MG63 (cell line): ENCODE data around the gene IMMP2L. TPM values are rescaled to one million over a fixed set of nuclear protein-coding genes. Genes with fewer than 3 reads are reported as not detected.
"Not testable (repeated sequence)": the region's sequence is repeated elsewhere in the genome, so short reads cannot be mapped to it uniquely, and the experiment has no call there.

Experiments used
- DNase-seq: peaks from one replicate; pipeline ENCODE4 v3.0.0-alpha.2; 2020
- H3K27me3 ChIP-seq: fragments of 250-450 bp; sonication (Bioruptor Pico); 2 replicates; pipeline ENCODE4 v1.5.1; 2020; ENCODE audit warnings: mild to moderate bottlenecking, moderate library complexity
- H3K36me3 ChIP-seq: fragments of 250-450 bp; sonication (Bioruptor Pico); 2 replicates; pipeline ENCODE4 v1.5.1; 2020; ENCODE audit warnings: mild to moderate bottlenecking, moderate library complexity
- H3K4me3 ChIP-seq: fragments of 250-450 bp; sonication (Bioruptor Pico); 2 replicates; pipeline ENCODE4 v1.5.1; 2020; ENCODE audit warnings: mild to moderate bottlenecking, moderate library complexity
- H3K9me3 ChIP-seq: fragments of 250-450 bp; sonication (Bioruptor Pico); 2 replicates; pipeline ENCODE4 v1.5.1; 2020; ENCODE audit warnings: mild to moderate bottlenecking, moderate library complexity
- total RNA-seq: library from RNA; depleted of rRNA; stranded (reverse); fragments of >200 nt; shearing (Covaris generic); gene quantifications from 2 replicates; pipeline ENCODE4 v1.2.3, GENCODE V29; 2014; ENCODE audit warnings: low replicate concordance

IMMP2L gene
- total RNA-seq, 1 experiment from 2014 or later = 8.8 TPM

DNA sequence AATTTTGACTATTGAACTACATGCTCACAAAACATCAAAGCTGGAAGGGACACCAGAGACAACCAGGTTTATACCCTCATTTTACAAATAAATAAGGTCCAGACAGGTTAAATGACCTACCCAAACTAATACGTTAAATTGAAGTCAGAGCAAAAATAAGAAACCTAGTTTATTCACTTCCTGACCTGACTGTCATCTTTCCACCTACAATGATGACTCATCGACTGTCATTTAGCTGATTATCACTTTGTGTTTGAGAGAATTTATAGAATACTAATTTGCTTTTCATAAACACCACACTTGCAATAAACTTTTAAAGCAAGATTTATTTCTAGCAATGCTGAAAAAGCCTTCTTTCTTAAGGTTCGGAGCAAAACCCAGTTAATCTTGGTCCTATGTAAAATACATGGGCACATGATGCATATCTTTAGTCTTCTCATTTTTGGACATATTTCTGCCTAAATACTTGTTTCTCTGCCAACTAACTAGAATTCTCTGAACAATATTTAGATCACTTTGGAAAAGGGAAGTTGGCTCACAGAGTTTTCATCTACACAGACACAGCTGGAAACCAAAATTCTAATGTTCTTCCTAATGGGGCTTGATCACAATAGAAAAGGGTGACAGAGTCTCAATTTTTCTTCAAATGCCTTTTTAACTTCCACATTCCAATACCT lies 488.1 kb downstream of the IMMP2L start:
- Histone ChIP-seq H3K36me3 (no peaks in the 10 kb centered on the region), H3K27me3 (no peaks in the 10 kb centered on the region), H3K4me3 (no peak overlapping the region), H3K9me3 (no peaks in the 10 kb centered on the region)
- DNase-seq = no peak

DNA sequence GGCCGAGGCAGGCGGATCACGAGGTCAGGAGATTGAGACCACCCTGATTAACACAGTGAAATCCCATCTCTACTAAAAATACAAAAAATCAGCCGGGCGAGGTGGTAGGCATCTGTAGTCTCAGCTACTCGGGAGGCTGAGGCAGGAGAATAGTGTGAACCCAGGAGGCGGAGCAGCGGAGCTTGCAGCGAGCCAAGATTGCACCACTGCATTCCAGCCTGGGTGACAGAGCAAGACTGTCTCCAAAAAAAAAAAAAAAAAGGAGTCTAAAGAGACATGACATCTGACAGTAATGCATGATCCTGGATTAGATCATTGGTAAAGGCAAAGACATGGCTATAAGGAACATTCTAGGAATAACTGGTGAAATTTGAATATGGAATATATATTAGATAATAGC lies 489.6 kb downstream of the IMMP2L start:
- not testable (repeated sequence) for H3K4me3 ChIP-seq, H3K27me3 ChIP-seq, H3K36me3 ChIP-seq, H3K9me3 ChIP-seq
- DNase-seq = peak; percentile 4

DNA sequence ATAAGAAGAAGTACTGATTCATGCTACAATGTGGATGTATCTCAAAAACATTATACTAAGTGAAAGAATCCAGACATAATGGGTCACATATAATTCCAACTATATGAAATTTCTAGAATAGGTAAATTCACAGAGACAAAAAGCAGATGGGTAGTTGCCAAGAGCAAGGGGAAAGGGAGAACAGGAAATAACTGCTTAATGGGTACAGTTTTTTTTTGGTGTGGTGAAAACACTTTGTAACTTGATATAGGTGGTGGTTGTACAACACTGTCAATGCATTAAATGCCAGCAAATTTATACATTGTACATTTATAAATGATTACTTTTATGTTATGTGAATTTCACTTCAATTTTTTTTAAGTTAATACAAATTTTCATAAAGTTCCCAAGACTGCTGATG lies 490.7 kb downstream of the IMMP2L start:
- no peaks in the 10 kb centered on the region for H3K9me3 ChIP-seq
- H3K27me3 ChIP-seq = no peaks in the 10 kb centered on the region
- H3K36me3 ChIP-seq = no peaks in the 10 kb centered on the region
- no peak for DNase-seq
- no peak overlapping the region for H3K4me3 ChIP-seq

DNA sequence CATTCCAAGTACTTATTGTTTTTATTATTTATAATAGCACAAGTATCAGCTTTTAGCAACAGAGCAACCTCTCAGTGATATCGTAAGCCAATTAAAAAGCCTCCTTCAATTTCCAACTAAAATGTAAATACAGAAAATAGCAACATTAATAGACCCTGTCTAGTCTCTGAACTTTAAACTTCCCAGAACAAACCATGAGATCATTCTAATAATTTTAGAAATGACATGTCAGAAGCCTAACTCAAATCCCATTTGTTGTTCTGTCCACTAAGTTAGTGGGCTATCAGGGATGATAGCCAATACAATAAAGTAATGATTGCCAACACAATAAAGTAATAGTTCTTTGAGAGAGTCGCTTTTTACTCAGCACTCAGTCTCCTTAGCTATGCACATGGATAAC lies 493.7 kb downstream of the IMMP2L start:
- Histone ChIP-seq H3K27me3 (no peaks in the 10 kb centered on the region), H3K36me3 (no peaks in the 10 kb centered on the region), H3K9me3 (no peaks in the 10 kb centered on the region), H3K4me3 (no peak overlapping the region)
- no peak for DNase-seq

GRCh38 chr7:111067682-111068081 lies 494.6 kb downstream of the IMMP2L start:
- H3K4me3 ChIP-seq = no peak overlapping the region
- no peak for DNase-seq
- H3K27me3 ChIP-seq = no peaks in the 10 kb centered on the region
- no peaks in the 10 kb centered on the region for H3K9me3 ChIP-seq
- H3K36me3 ChIP-seq = no peaks in the 10 kb centered on the region

GRCh38 chr7:111067251-111067650 lies 495.0 kb downstream of the IMMP2L start:
- DNase-seq = no peak
- no peaks in the 10 kb centered on the region for H3K9me3 ChIP-seq
- no peaks in the 10 kb centered on the region for H3K36me3 ChIP-seq
- no peaks in the 10 kb centered on the region for H3K27me3 ChIP-seq
- no peak overlapping the region for H3K4me3 ChIP-seq

DNA sequence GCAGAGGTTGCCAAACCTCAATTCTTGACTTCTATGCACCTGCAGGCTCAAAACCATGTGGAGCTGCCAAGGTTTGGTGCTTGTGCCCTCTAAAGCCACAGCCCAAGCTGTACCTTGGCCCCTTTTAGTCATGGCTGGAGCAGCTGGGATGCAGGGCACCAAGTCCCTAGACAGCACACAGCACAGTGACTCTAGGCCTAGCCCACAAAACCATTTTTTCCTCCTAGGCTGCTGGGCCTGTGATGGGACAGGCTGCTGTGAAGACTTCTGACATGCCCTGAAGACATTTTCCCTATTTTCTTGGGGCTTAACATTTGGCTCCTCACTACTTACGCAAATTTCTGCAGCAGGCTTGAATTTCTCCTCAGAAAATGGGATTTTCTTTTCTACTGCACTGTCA lies 499.1 kb downstream of the IMMP2L start:
- DNase-seq = no peak
- Histone ChIP-seq H3K9me3 (no peaks in the 10 kb centered on the region), H3K4me3 (no peak overlapping the region)

DNA sequence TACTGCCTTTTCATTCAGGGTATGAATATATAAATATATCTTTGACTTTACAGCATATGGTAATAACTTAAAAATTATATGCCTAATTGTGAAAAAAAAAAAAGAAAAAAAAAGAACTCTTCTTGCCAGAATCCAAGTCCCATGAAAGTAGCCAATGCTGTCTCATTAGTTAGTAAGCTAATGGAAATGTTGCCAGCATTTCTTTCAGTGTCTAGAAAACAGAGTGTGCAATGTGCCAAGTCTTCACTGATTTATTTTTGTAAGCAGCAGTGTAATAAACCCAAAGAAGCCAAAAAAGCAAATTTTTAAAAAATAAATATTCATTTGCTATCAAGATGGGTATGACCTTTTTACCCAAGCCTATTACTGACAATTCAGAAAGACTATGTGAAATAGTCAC lies 502.5 kb downstream of the IMMP2L start:
- no peak for DNase-seq
- no peak overlapping the region for H3K4me3 ChIP-seq
- no peaks in the 10 kb centered on the region for H3K9me3 ChIP-seq
- H3K27me3 ChIP-seq = no peaks in the 10 kb centered on the region
- no peaks in the 10 kb centered on the region for H3K36me3 ChIP-seq

More for the DNA sequence above, 499.1 kb downstream of the IMMP2L start:
- no peaks in the 10 kb centered on the region for H3K36me3 ChIP-seq
- no peaks in the 10 kb centered on the region for H3K27me3 ChIP-seq

- no peaks in the 10 kb centered on the region for H3K36me3 ChIP-seq
- H3K9me3 ChIP-seq = no peaks in the 10 kb centered on the region
- DNase-seq = no peak
- no peak overlapping the region for H3K4me3 ChIP-seq
- no peaks in the 10 kb centered on the region for H3K27me3 ChIP-seq
Measured at GRCh38 chr7:111057066-111057465, 505.2 kb downstream of the IMMP2L start.

- Histone ChIP-seq H3K4me3 (no peak overlapping the region), H3K36me3 (no peaks in the 10 kb centered on the region), H3K9me3 (no peaks in the 10 kb centered on the region), H3K27me3 (no peaks in the 10 kb centered on the region)
- no peak for DNase-seq
Measured at GRCh38 chr7:111056371-111056770, 505.9 kb downstream of the IMMP2L start.

DNA sequence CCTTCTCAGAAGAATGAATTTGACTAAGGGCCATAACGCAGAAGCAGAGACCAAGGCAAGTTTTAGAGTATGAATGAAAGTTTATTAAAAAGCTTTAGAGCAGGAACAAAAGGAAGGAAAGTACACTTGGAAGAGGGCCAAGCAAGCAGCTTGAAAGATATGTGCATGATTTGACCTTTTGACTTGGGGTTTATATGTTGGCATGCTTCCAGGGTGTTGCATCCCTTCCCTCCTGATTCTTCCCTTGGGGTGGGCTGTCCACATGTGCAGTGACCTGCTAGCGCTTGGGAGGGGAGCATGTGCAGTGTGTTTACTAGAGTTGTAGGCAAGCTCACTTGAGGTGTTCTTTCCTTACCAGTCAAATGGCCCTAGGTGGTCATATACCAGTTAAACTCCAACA lies 509.3 kb downstream of the IMMP2L start:
- Histone ChIP-seq H3K27me3 (no peaks in the 10 kb centered on the region), H3K36me3 (no peaks in the 10 kb centered on the region), H3K9me3 (no peaks in the 10 kb centered on the region), H3K4me3 (no peak overlapping the region)
- DNase-seq = no peak

DNA sequence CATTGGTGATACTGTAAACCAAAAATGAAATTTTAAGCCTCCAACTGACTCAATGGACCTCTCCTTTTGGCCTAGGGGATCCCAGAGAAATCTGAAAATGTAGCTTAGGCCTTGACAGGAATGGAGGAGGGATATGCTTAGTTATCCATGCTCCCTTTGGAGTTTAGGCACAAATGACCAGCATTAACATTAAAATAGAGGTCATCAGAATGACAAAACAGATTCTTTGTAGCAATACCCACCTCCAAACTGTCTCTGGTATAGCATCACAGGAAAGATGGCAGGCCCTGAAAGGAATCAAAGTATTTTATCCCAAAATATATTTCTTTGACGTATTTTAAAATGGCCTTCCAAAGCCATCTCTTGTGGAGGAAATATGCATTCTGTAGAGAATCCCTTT lies 510.5 kb downstream of the IMMP2L start:
- Histone ChIP-seq H3K27me3 (no peaks in the 10 kb centered on the region), H3K9me3 (no peaks in the 10 kb centered on the region), H3K4me3 (no peak overlapping the region), H3K36me3 (no peaks in the 10 kb centered on the region)
- no peak for DNase-seq

DNA sequence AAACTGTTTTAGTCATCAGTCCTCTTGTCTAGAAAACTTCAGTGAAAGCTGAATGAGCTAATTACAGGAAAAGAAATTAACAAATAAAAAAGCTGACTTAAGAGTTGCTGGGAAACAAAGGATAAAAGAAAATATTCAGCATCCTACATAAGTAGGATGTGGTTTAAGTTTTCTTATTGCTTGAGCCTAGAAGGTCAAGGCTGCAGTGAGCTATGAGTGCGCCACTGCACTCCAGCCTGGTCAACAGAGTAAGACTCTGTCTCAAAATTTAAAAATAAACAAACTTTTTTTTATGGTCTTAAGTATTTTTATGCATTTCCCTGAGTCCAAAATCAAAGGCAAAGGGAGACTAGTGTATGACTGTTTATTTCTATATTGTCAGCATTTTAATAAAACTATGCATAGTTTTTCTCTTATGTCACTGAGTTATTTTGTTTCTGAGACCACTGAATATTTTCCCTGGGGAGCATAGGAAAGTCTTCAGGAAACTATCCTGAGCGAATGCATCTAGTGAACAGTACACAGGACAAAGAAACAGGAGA lies 511.3 kb downstream of the IMMP2L start:
- Histone ChIP-seq H3K4me3 (no peak overlapping the region), H3K9me3 (no peaks in the 10 kb centered on the region), H3K36me3 (no peaks in the 10 kb centered on the region), H3K27me3 (no peaks in the 10 kb centered on the region)
- DNase-seq = no peak

- no peaks in the 10 kb centered on the region for H3K9me3 ChIP-seq
- no peak overlapping the region for H3K4me3 ChIP-seq
- no peaks in the 10 kb centered on the region for H3K27me3 ChIP-seq
- H3K36me3 ChIP-seq = no peaks in the 10 kb centered on the region
- no peak for DNase-seq
Measured at GRCh38 chr7:111049971-111050680, 512.2 kb downstream of the IMMP2L start.

DNA sequence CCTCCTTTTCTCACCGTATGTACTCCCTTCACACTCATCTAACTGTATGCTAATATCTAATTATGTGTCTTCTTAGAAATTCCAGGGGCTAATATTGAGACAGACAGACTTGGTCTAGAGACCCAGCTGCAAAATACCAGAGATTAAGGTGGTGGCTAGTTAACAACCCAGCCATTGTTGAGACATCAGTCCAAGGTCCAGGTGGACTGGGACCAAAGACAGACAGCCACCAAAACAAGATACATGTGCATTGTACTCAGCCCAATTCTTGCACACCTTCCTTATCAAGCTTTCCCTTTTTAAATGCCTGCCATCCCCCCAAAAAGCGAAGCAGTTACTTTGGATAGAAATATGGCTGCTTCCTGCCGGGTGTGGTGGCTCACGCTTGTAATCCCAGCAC lies 514.7 kb downstream of the IMMP2L start:
- Histone ChIP-seq H3K4me3 (no peak overlapping the region), H3K27me3 (no peaks in the 10 kb centered on the region), H3K9me3 (no peaks in the 10 kb centered on the region), H3K36me3 (no peaks in the 10 kb centered on the region)
- DNase-seq = no peak

DNA sequence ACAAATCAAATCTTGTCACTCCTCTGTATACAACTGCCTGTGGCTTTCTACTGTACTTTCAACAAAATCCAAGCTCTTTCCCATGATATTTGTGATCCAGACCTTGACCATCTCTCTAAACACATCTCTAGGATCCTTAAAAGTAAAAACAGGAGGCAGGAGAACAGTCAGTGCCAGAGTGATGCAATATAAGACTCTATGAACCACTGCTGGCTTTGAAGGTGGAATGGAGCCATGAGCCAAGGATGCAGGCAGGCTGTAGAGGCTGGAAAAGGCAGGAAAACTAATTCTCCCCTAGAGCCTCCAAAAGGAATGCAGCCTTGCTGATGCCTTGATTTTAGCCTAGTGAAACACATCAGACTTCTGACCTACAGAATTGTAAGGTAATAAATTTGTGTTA lies 516.8 kb downstream of the IMMP2L start:
- no peak overlapping the region for H3K4me3 ChIP-seq
- peak; percentile 2 for DNase-seq
- no peaks in the 10 kb centered on the region for H3K9me3 ChIP-seq
- no peaks in the 10 kb centered on the region for H3K27me3 ChIP-seq
- no peaks in the 10 kb centered on the region for H3K36me3 ChIP-seq

- DNase-seq = no peak
Measured at GRCh38 chr7:111043561-111043960, 518.7 kb downstream of the IMMP2L start.

GRCh38 chr7:111042842-111043241 lies 519.5 kb downstream of the IMMP2L start:
- Histone ChIP-seq H3K9me3 (no peaks in the 10 kb centered on the region), H3K4me3 (no peak overlapping the region), H3K27me3 (no peaks in the 10 kb centered on the region), H3K36me3 (no peaks in the 10 kb centered on the region)
- no peak for DNase-seq

More at GRCh38 chr7:111043561-111043960, 518.7 kb downstream of the IMMP2L start:
- H3K27me3 ChIP-seq = no peaks in the 10 kb centered on the region
- H3K36me3 ChIP-seq = no peaks in the 10 kb centered on the region
- H3K4me3 ChIP-seq = no peak overlapping the region
- H3K9me3 ChIP-seq = no peaks in the 10 kb centered on the region
